ENCODE results near the gene USP16. TPM values are rescaled to one million over a fixed set of nuclear protein-coding genes. Genes with fewer than 3 reads are reported as not detected.

USP16 gene
- total and polyA plus RNA-seq, 2 donors (not counting 1 experiment from before 2014, with no cell fraction given): 13.1 to 54.7 TPM

DNA sequence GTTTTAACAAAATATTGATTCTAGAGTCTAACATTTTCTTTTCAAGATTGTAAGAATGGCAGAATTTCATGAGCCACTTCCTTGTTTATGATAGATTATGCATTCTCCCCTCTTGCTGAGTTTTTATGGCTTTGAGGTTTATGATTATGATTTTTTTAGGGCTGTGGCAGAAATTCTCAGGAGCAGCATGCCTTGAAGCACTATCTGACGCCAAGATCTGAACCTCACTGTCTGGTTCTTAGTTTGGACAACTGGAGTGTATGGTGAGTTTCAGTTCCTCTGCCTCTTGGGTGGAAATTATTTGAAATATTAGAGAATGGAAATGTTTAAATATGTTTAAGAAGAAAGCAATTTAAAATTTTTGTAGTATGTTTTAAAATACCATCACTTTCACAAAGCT is 10.2 kb downstream of the USP16 start:
- Histone ChIP-seq H3K79me2 (ENCODE audit: control insufficient read depth, insufficient read depth, low read length) (peaks cover 38% of the 10 kb centered on the region), H3K9ac (ENCODE audit: low read length) (no peak overlapping the region), H4K20me1 (ENCODE audit: control insufficient read depth, insufficient read depth, low read length, poor library complexity, severe bottlenecking) (no peaks in the 10 kb centered on the region), H2AFZ (ENCODE audit: insufficient read depth, low read depth, low read length, poor library complexity, severe bottlenecking) (no peak overlapping the region), H3K9me3 (ENCODE audit: control extremely low read depth in 1 of 3, control insufficient read depth in 2 of 3, insufficient read depth in 1 of 3, low read length in 2 of 3) (no peaks in the 10 kb centered on the region), H3K4me3 (ENCODE audit: control extremely low read depth in 1 of 5, extremely low read depth in 1 of 5, insufficient read depth in 1 of 5, low read depth in 2 of 5, low read length in 4 of 5) (no peak overlapping the region), H3K36me3 (replicated peaks in 1 of 2; ENCODE audit: control extremely low read depth in 1 of 2, control insufficient read depth in 1 of 2, extremely low read depth in 1 of 2, insufficient read depth in 2 of 2, low read length in 1 of 2) (peaks cover 7 to 78% of the 10 kb centered on the region in 2 experiments), H3K4me1 (ENCODE audit: control insufficient read depth in 2 of 2, insufficient read depth in 2 of 2, low read length in 2 of 2) (peaks cover 0 to 3% of the 10 kb centered on the region in 2 donors), H3K27ac (ENCODE audit: low read length in 2 of 2) (no peak overlapping the region), H3K27me3 (replicated peaks in 1 of 4; ENCODE audit: control extremely low read depth in 1 of 4, control insufficient read depth in 3 of 4, insufficient read depth in 4 of 4, low read length in 3 of 4) (no peaks in the 10 kb centered on the region), H3K4me2 (replicated peaks; ENCODE audit: low read depth, low read length, poor library complexity, severe bottlenecking) (no peak overlapping the region)
- POLR2A ChIA-PET: no interaction called here
- H3K4me3 Mint-ChIP-seq: no peak overlapping the region
- ATAC-seq (ENCODE audit: low read depth): no peak
- H3K4me1 Mint-ChIP-seq: peaks cover 7% of the 10 kb centered on the region
- no peak for TF ChIP-seq EZH2 (IDR thresholded peaks at IDR 0.05; ENCODE audit: borderline replicate concordance, insufficient read depth, low read depth, low read length, poor library complexity, severe bottlenecking)
- no peaks in the 10 kb centered on the region for H3K27me3 Mint-ChIP-seq
- H3K9me3 Mint-ChIP-seq (ENCODE audit: insufficient read depth): no peaks in the 10 kb centered on the region
- H3K27ac Mint-ChIP-seq: no peak overlapping the region
- DNase-seq: no peak
- CTCF ChIA-PET: no interaction called here
- intact Hi-C loops (cut with micrococcal nuclease): no loop called here
- WGBS (ENCODE audit: insufficient coverage): 58% methylated on average over 1 of the region's 1 CpG

- CTCF ChIA-PET: no interaction called here
- Mint-ChIP-seq H3K4me1 (no peaks in the 10 kb centered on the region), H3K27me3 (no peaks in the 10 kb centered on the region), H3K27ac (no peak overlapping the region), H3K4me3 (no peak overlapping the region), H3K9me3 (ENCODE audit: insufficient read depth) (no peaks in the 10 kb centered on the region)
- POLR2A ChIA-PET: no interaction called here
- Histone ChIP-seq H2AFZ (ENCODE audit: insufficient read depth, low read depth, low read length, poor library complexity, severe bottlenecking) (no peak overlapping the region), H3K4me2 (replicated peaks; ENCODE audit: low read depth, low read length, poor library complexity, severe bottlenecking) (no peak overlapping the region), H3K4me1 (ENCODE audit: control insufficient read depth in 2 of 2, insufficient read depth in 2 of 2, low read length in 2 of 2) (peaks cover 6 to 10% of the 10 kb centered on the region in 2 donors), H3K27me3 (replicated peaks in 1 of 4; ENCODE audit: control extremely low read depth in 1 of 4, control insufficient read depth in 3 of 4, insufficient read depth in 4 of 4, low read length in 3 of 4) (no peaks in the 10 kb centered on the region), H3K9ac (ENCODE audit: low read length) (no peak overlapping the region), H4K20me1 (ENCODE audit: control insufficient read depth, insufficient read depth, low read length, poor library complexity, severe bottlenecking) (no peaks in the 10 kb centered on the region), H3K9me3 (ENCODE audit: control extremely low read depth in 1 of 3, control insufficient read depth in 2 of 3, insufficient read depth in 1 of 3, low read length in 2 of 3) (peaks cover 0 to 4% (median 0%) of the 10 kb centered on the region in 3 donors), H3K79me2 (ENCODE audit: control insufficient read depth, insufficient read depth, low read length) (no peaks in the 10 kb centered on the region), H3K36me3 (replicated peaks in 1 of 2; ENCODE audit: control extremely low read depth in 1 of 2, control insufficient read depth in 1 of 2, extremely low read depth in 1 of 2, insufficient read depth in 2 of 2, low read length in 1 of 2) (peaks cover 5 to 82% of the 10 kb centered on the region in 2 experiments), H3K4me3 (ENCODE audit: control extremely low read depth in 1 of 5, extremely low read depth in 1 of 5, insufficient read depth in 1 of 5, low read depth in 2 of 5, low read length in 4 of 5) (no peak overlapping the region), H3K27ac (ENCODE audit: low read length in 2 of 2) (no peak overlapping the region)
- WGBS (ENCODE audit: insufficient coverage): 97% methylated on average over 5 of the region's 5 CpGs
- TF ChIP-seq EZH2 (IDR thresholded peaks at IDR 0.05; ENCODE audit: borderline replicate concordance, insufficient read depth, low read depth, low read length, poor library complexity, severe bottlenecking): no peak
- no peak for TF ChIP-seq CTCF (IDR thresholded peaks at IDR 0.05)
- intact Hi-C loops (cut with micrococcal nuclease): no loop called here
- ATAC-seq (ENCODE audit: low read depth): no peak
- no peak for DNase-seq
Measured at GRCh38 chr21:29052224-29052623, 27.8 kb downstream of the USP16 start.
